ENCODE results near the gene ARF5.

Gene ARF5

DNA sequence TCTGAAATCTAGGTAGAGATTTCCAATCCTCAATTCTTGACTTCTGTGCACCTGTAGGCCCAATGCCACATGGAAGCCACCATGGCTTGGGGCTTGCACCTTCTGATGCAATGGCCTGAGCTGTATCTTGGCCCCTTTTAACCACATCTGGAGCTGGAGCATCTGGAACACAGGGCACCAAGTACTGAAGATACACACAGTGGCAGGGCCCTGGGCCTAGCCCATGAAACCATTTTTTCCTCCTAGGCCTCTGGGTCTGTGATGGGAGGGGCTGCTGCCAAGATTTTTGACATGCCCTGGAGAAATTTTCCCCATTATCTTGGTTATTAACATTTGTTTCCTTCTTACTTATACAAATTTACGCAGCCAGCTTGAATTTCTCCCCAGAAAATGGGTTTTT is 41.9 kb upstream of the ARF5 start:
- TF ChIP-seq EZH2phosphoT487 (IDR thresholded peaks at IDR 0.05; ENCODE audit: borderline replicate concordance, low read length) (no peak), CTCF (IDR thresholded peaks at IDR 0.05; ENCODE audit: low read depth, low read length, poor library complexity, severe bottlenecking) (no peak)
- Histone ChIP-seq H4K20me1 (ENCODE audit: control insufficient read depth, insufficient read depth, low read depth, low read length) (no peaks in the 10 kb centered on the region), H3K4me3 (ENCODE audit: low read length) (no peak overlapping the region), H3K4me2 (ENCODE audit: low read length) (no peak overlapping the region), H3K79me2 (ENCODE audit: control insufficient read depth, low read length) (no peaks in the 10 kb centered on the region), H3K27ac (ENCODE audit: low read depth, low read length) (no peak overlapping the region), H3K4me1 (ENCODE audit: control insufficient read depth, low read length) (no peaks in the 10 kb centered on the region), H3K9me3 (ENCODE audit: control insufficient read depth, insufficient read depth, low read length) (peaks cover 8% of the 10 kb centered on the region; the same call in 1 of the 2 replicates), H3K27me3 (ENCODE audit: control insufficient read depth, low read length) (peaks cover 11% of the 10 kb centered on the region), H3K9me2 (replicated peaks; ENCODE audit: control insufficient read depth, low read length) (peaks cover 3% of the 10 kb centered on the region; the same call in 1 of the 2 replicates), H3K36me3 (ENCODE audit: control insufficient read depth, low read length) (no peaks in the 10 kb centered on the region), H3F3A (ENCODE audit: control insufficient read depth, insufficient read depth) (no peaks in the 10 kb centered on the region)

GRCh38 chr7:127550247-127550646 is 38.0 kb upstream of the ARF5 start:
- Histone ChIP-seq H4K20me1 (ENCODE audit: control insufficient read depth, insufficient read depth, low read depth, low read length) (no peaks in the 10 kb centered on the region), H3K27ac (ENCODE audit: low read depth, low read length) (no peak overlapping the region), H3K4me3 (ENCODE audit: low read length) (no peak overlapping the region), H3K36me3 (ENCODE audit: control insufficient read depth, low read length) (no peaks in the 10 kb centered on the region), H3K9me2 (replicated peaks; ENCODE audit: control insufficient read depth, low read length) (no peaks in the 10 kb centered on the region), H3K4me2 (ENCODE audit: low read length) (no peak overlapping the region), H3K4me1 (ENCODE audit: control insufficient read depth, low read length) (no peaks in the 10 kb centered on the region), H3K9me3 (ENCODE audit: control insufficient read depth, insufficient read depth, low read length) (peaks cover 4% of the 10 kb centered on the region; the same call in 1 of the 2 replicates), H3K27me3 (ENCODE audit: control insufficient read depth, low read length) (peaks cover 11% of the 10 kb centered on the region), H3F3A (ENCODE audit: control insufficient read depth, insufficient read depth) (no peaks in the 10 kb centered on the region), H3K79me2 (ENCODE audit: control insufficient read depth, low read length) (no peaks in the 10 kb centered on the region)
- TF ChIP-seq CTCF (IDR thresholded peaks at IDR 0.05; ENCODE audit: low read depth, low read length, poor library complexity, severe bottlenecking) (peak; percentile 34), EZH2phosphoT487 (IDR thresholded peaks at IDR 0.05; ENCODE audit: borderline replicate concordance, low read length) (no peak)

- Histone ChIP-seq H3K4me1 (ENCODE audit: control insufficient read depth, low read length) (no peaks in the 10 kb centered on the region), H3K4me2 (ENCODE audit: low read length) (no peak overlapping the region), H3F3A (ENCODE audit: control insufficient read depth, insufficient read depth) (no peaks in the 10 kb centered on the region), H3K4me3 (ENCODE audit: low read length) (no peak overlapping the region), H3K79me2 (ENCODE audit: control insufficient read depth, low read length) (no peaks in the 10 kb centered on the region), H3K27ac (ENCODE audit: low read depth, low read length) (no peak overlapping the region), H3K9me3 (ENCODE audit: control insufficient read depth, insufficient read depth, low read length) (no peaks in the 10 kb centered on the region), H4K20me1 (ENCODE audit: control insufficient read depth, insufficient read depth, low read depth, low read length) (no peaks in the 10 kb centered on the region), H3K36me3 (ENCODE audit: control insufficient read depth, low read length) (no peaks in the 10 kb centered on the region), H3K9me2 (replicated peaks; ENCODE audit: control insufficient read depth, low read length) (no peaks in the 10 kb centered on the region), H3K27me3 (ENCODE audit: control insufficient read depth, low read length) (peaks cover 11% of the 10 kb centered on the region)
- no peak for TF ChIP-seq EZH2phosphoT487 (IDR thresholded peaks at IDR 0.05; ENCODE audit: borderline replicate concordance, low read length)
- no peak for TF ChIP-seq CTCF (IDR thresholded peaks at IDR 0.05; ENCODE audit: low read depth, low read length, poor library complexity, severe bottlenecking)
Measured at GRCh38 chr7:127551941-127552340, 36.3 kb upstream of the ARF5 start.

Measured in DOHH2 (cell line).